ENCODE measurements around the gene NT5C1A. TPM values are rescaled to one million over a fixed set of nuclear protein-coding genes. Genes with fewer than 3 reads are reported as not detected.

Gene NT5C1A
- total RNA-seq, 2 donors from 2014 or later: 2.3 to 3.1 TPM

- 88 to 100% methylated on average over 1 of the region's 1 CpG for WGBS, 2 donors
- no peak for ATAC-seq
- DNase-seq: no peak
- Histone ChIP-seq H3K27ac (no peak overlapping the region), H3K27me3 (no peaks in the 10 kb centered on the region), H3K36me3 (replicated peaks in 1 of 2; ENCODE audit: insufficient read depth in 1 of 2, low read depth in 2 of 2) (no peaks in the 10 kb centered on the region), H3K4me1 (no peaks in the 10 kb centered on the region), H3K9me3 (no peaks in the 10 kb centered on the region), H3K4me3 (no peak overlapping the region)
- TF ChIP-seq CTCF (IDR thresholded peaks at IDR 0.05) (no peak), POLR2A (IDR thresholded peaks at IDR 0.05) (no peak)
- intact Hi-C loops (cut with DNase I): no loop called here
Measured at GRCh38 chr1:39662861-39663260, 9.0 kb downstream of the NT5C1A start.

- ATAC-seq (no peak), DNase-seq (no peak)
- Histone ChIP-seq H3K27me3 (no peaks in the 10 kb centered on the region), H3K4me1 (no peaks in the 10 kb centered on the region), H3K36me3 (replicated peaks in 1 of 2; ENCODE audit: insufficient read depth in 1 of 2, low read depth in 2 of 2) (no peaks in the 10 kb centered on the region), H3K9me3 (no peaks in the 10 kb centered on the region), H3K4me3 (no peak overlapping the region), H3K27ac (no peak overlapping the region)
- no peak for TF ChIP-seq POLR2A (IDR thresholded peaks at IDR 0.05)
- no peak for TF ChIP-seq CTCF (IDR thresholded peaks at IDR 0.05)
- intact Hi-C loops (cut with DNase I): no loop called here
- 72 to 85% methylated on average over 5 of the region's 5 CpGs for WGBS, 2 donors
Measured at GRCh38 chr1:39659538-39659937, 12.4 kb downstream of the NT5C1A start.

- ATAC-seq (no peak), DNase-seq (no peak)
- Histone ChIP-seq H3K27ac (no peak overlapping the region), H3K36me3 (replicated peaks in 1 of 2; ENCODE audit: insufficient read depth in 1 of 2, low read depth in 2 of 2) (no peaks in the 10 kb centered on the region), H3K27me3 (no peaks in the 10 kb centered on the region), H3K4me3 (no peak overlapping the region), H3K9me3 (no peaks in the 10 kb centered on the region), H3K4me1 (no peaks in the 10 kb centered on the region)
- TF ChIP-seq CTCF (IDR thresholded peaks at IDR 0.05): no peak
- no peak for TF ChIP-seq POLR2A (IDR thresholded peaks at IDR 0.05)
- 88 to 91% methylated on average over 7 to 12 of the region's 12 CpGs for WGBS, 2 donors
- intact Hi-C loops (cut with DNase I): no loop called here
Measured at GRCh38 chr1:39659110-39659509, 12.8 kb downstream of the NT5C1A start.

GRCh38 chr1:39657923-39658485 is 13.9 kb downstream of the NT5C1A start:
- Histone ChIP-seq H3K9me3 (no peaks in the 10 kb centered on the region), H3K36me3 (replicated peaks in 1 of 2; ENCODE audit: insufficient read depth in 1 of 2, low read depth in 2 of 2) (no peaks in the 10 kb centered on the region), H3K27me3 (no peaks in the 10 kb centered on the region), H3K4me3 (no peak overlapping the region), H3K27ac (no peak overlapping the region), H3K4me1 (peaks cover 8% of the 10 kb centered on the region)
- DNase-seq: peak; percentile 80 to 83 (median 80)
- intact Hi-C loops (cut with DNase I): no loop called here
- peak; percentile 82 for ATAC-seq
- WGBS, 2 donors: 16 to 23% methylated on average over 6 of the region's 6 CpGs
- peak; percentile 71 to 81 (median 74) for TF ChIP-seq CTCF (IDR thresholded peaks at IDR 0.05)
- no peak for TF ChIP-seq POLR2A (IDR thresholded peaks at IDR 0.05)

GRCh38 chr1:39657402-39657801 is 14.5 kb downstream of the NT5C1A start:
- intact Hi-C loops (cut with DNase I): no loop called here
- no peak overlapping the region for H3K27ac ChIP-seq
- H3K4me3 ChIP-seq: no peak overlapping the region
- H3K27me3 ChIP-seq: no peaks in the 10 kb centered on the region
- H3K36me3 ChIP-seq (replicated peaks in 1 of 2; ENCODE audit: insufficient read depth in 1 of 2, low read depth in 2 of 2): no peaks in the 10 kb centered on the region
- TF ChIP-seq POLR2A (IDR thresholded peaks at IDR 0.05) (no peak), CTCF (IDR thresholded peaks at IDR 0.05) (no peak)
- peaks cover 10% of the 10 kb centered on the region for H3K4me1 ChIP-seq
- H3K9me3 ChIP-seq: no peaks in the 10 kb centered on the region
- 94% methylated on average over 3 of the region's 3 CpGs; no CpG with 5 or more reads in 1 of the 2 donors for WGBS, 2 donors
- DNase-seq (no peak), ATAC-seq (no peak)
